NK-92 (cell line): ENCODE results near the gene SPTSSA.
A peak's percentile ranks its signal among the peaks of the same experiment; 100 is the strongest.
"Not testable (repeated sequence)": the region's sequence is repeated elsewhere in the genome, so short reads cannot be mapped to it uniquely, and the experiment has no call there.

Source experiments
- DNase-seq: peaks from one replicate; lab custom pipeline; 2025; ENCODE audit not compliant: unreplicated experiment; lab: John Stamatoyannopoulos, UW

SPTSSA gene

GRCh38 chr14:34462132-34462893, at the start of gene SPTSSA:
TSS of gene SPTSSA (minus strand) at chr14:34462240. CDS start at chr14:34462207, 33 bp downstream.
- DNase-seq = peak; percentile 17

- DNase-seq = no peak
These were observed 45.8 kb upstream of the SPTSSA start for GRCh38 chr14:34507884-34508283.

GRCh38 chr14:34507459-34507858, 45.4 kb upstream of the SPTSSA start:
- DNase-seq = no peak

GRCh38 chr14:34505124-34505491, 43.1 kb upstream of the SPTSSA start:
- not testable (repeated sequence) for DNase-seq

GRCh38 chr14:34504027-34504426, 42.0 kb upstream of the SPTSSA start:
- DNase-seq = not testable (repeated sequence)

- no peak for DNase-seq
These were observed 40.6 kb upstream of the SPTSSA start for GRCh38 chr14:34502545-34503225.

- no peak for DNase-seq
These were observed 40.0 kb upstream of the SPTSSA start for GRCh38 chr14:34502001-34502400.

- no peak for DNase-seq
These were observed 39.1 kb upstream of the SPTSSA start for GRCh38 chr14:34501004-34501580.

GRCh38 chr14:34498684-34499412, 36.8 kb upstream of the SPTSSA start:
- no peak for DNase-seq

GRCh38 chr14:34496679-34497513, 34.9 kb upstream of the SPTSSA start:
- no peak for DNase-seq

GRCh38 chr14:34496007-34496678, 34.1 kb upstream of the SPTSSA start:
- no peak for DNase-seq

GRCh38 chr14:34489324-34489723, 27.3 kb upstream of the SPTSSA start:
- DNase-seq = no peak

GRCh38 chr14:34488528-34488927, 26.5 kb upstream of the SPTSSA start:
- DNase-seq = no peak

- no peak for DNase-seq
These were observed 22.7 kb upstream of the SPTSSA start for GRCh38 chr14:34484726-34485125.

GRCh38 chr14:34482463-34482862, 20.4 kb upstream of the SPTSSA start:
- DNase-seq = no peak

- DNase-seq = no peak
These were observed 17.7 kb upstream of the SPTSSA start for GRCh38 chr14:34479694-34480093.

GRCh38 chr14:34478261-34478660, 16.2 kb upstream of the SPTSSA start:
- DNase-seq = no peak

GRCh38 chr14:34476036-34476435, 14.0 kb upstream of the SPTSSA start:
- not testable (repeated sequence) for DNase-seq

- DNase-seq = no peak
These were observed 13.1 kb upstream of the SPTSSA start for GRCh38 chr14:34475163-34475562.

GRCh38 chr14:34474187-34474679, 12.2 kb upstream of the SPTSSA start:
- DNase-seq = no peak
